Duodenal mucosa (tissue), 2 donors: ENCODE data around the gene NLRP6.

Experiments
- H3K27ac ChIP-seq: one replicate; pipeline ENCODE4 v1.7.0; 2013; ENCODE audit warnings: low read depth, low read length
- H3K27me3 ChIP-seq, 2 donors: one replicate each; pipeline ENCODE4 v1.7.0; 2013; ENCODE audit warnings: low read length in 2 of 2, control low read depth in 1 of 2; ENCODE audit not compliant: insufficient read depth in 2 of 2, control insufficient read depth in 1 of 2
- H3K36me3 ChIP-seq, 2 donors: one replicate each; pipeline ENCODE4 v1.7.0; 2013; ENCODE audit warnings: low read length in 2 of 2, control low read depth in 1 of 2; ENCODE audit not compliant: insufficient read depth in 2 of 2, control insufficient read depth in 1 of 2
- H3K4me1 ChIP-seq, 2 donors: one replicate each; pipeline ENCODE4 v1.7.0; 2013; ENCODE audit warnings: low read length in 2 of 2, control low read depth in 1 of 2; ENCODE audit not compliant: insufficient read depth in 2 of 2, control insufficient read depth in 1 of 2
- H3K4me3 ChIP-seq, 2 donors: one replicate each; pipeline ENCODE4 v1.7.0; 2013; ENCODE audit warnings: low read length in 2 of 2, low read depth in 1 of 2
- H3K9ac ChIP-seq, 2 donors: one replicate each; pipeline ENCODE4 v1.7.0; 2013; ENCODE audit warnings: low read length in 2 of 2, low read depth in 1 of 2
- H3K9me3 ChIP-seq, 2 donors: one replicate each; pipeline ENCODE4 v1.7.0; 2013; ENCODE audit warnings: low read length in 2 of 2, control low read depth in 1 of 2; ENCODE audit not compliant: control insufficient read depth in 1 of 2

The NLRP6 gene

GRCh38 chr11:293271-293851 is 15.2 kb downstream of the NLRP6 start:
- Histone ChIP-seq H3K4me1 (peaks cover 10 to 26% of the 10 kb centered on the region in 2 donors), H3K9ac (no peak overlapping the region), H3K4me3 (no peak overlapping the region), H3K9me3 (no peaks in the 10 kb centered on the region), H3K27ac (no peak overlapping the region), H3K27me3 (peaks cover 0 to 8% of the 10 kb centered on the region in 2 donors), H3K36me3 (peaks cover 0 to 35% of the 10 kb centered on the region in 2 donors)

GRCh38 chr11:293852-294661 is 15.8 kb downstream of the NLRP6 start:
- peaks cover 10 to 27% of the 10 kb centered on the region in 2 donors for H3K4me1 ChIP-seq
- H3K27me3 ChIP-seq, result peaks cover 0 to 8% of the 10 kb centered on the region in 2 donors
- no peak overlapping the region for H3K9ac ChIP-seq
- no peaks in the 10 kb centered on the region for H3K9me3 ChIP-seq
- H3K4me3 ChIP-seq, result no peak overlapping the region
- H3K36me3 ChIP-seq, result peaks cover 0 to 35% of the 10 kb centered on the region in 2 donors
- H3K27ac ChIP-seq, result no peak overlapping the region

- H3K36me3 ChIP-seq, result peaks cover 0 to 35% of the 10 kb centered on the region in 2 donors
Observed at GRCh38 chr11:294780-295179, 16.6 kb downstream of the NLRP6 start.

GRCh38 chr11:295351-296170 is 17.4 kb downstream of the NLRP6 start:
- peaks cover 9 to 17% of the 10 kb centered on the region in 2 donors for H3K27me3 ChIP-seq
- H3K27ac ChIP-seq, result no peak overlapping the region
- no peak overlapping the region for H3K9ac ChIP-seq
- H3K36me3 ChIP-seq, result peaks cover 0 to 35% of the 10 kb centered on the region in 2 donors
- peaks cover 13 to 26% of the 10 kb centered on the region in 2 donors for H3K4me1 ChIP-seq
- no peaks in the 10 kb centered on the region for H3K9me3 ChIP-seq
- no peak overlapping the region for H3K4me3 ChIP-seq

More at GRCh38 chr11:294780-295179, 16.6 kb downstream of the NLRP6 start:
- H3K9ac ChIP-seq, result no peak overlapping the region
- H3K27ac ChIP-seq, result no peak overlapping the region
- no peaks in the 10 kb centered on the region for H3K9me3 ChIP-seq
- H3K4me3 ChIP-seq, result no peak overlapping the region
- H3K27me3 ChIP-seq, result peaks cover 2 to 10% of the 10 kb centered on the region in 2 donors
- peaks cover 10 to 22% of the 10 kb centered on the region in 2 donors for H3K4me1 ChIP-seq

GRCh38 chr11:296171-297050 is 18.2 kb downstream of the NLRP6 start:
- no peak overlapping the region for H3K4me3 ChIP-seq
- no peaks in the 10 kb centered on the region for H3K9me3 ChIP-seq
- H3K4me1 ChIP-seq, result peaks cover 14 to 26% of the 10 kb centered on the region in 2 donors
- no peak overlapping the region for H3K27ac ChIP-seq
- H3K27me3 ChIP-seq, result peaks cover 9 to 19% of the 10 kb centered on the region in 2 donors
- H3K9ac ChIP-seq, result no peak overlapping the region
- peaks cover 0 to 29% of the 10 kb centered on the region in 2 donors for H3K36me3 ChIP-seq

DNA sequence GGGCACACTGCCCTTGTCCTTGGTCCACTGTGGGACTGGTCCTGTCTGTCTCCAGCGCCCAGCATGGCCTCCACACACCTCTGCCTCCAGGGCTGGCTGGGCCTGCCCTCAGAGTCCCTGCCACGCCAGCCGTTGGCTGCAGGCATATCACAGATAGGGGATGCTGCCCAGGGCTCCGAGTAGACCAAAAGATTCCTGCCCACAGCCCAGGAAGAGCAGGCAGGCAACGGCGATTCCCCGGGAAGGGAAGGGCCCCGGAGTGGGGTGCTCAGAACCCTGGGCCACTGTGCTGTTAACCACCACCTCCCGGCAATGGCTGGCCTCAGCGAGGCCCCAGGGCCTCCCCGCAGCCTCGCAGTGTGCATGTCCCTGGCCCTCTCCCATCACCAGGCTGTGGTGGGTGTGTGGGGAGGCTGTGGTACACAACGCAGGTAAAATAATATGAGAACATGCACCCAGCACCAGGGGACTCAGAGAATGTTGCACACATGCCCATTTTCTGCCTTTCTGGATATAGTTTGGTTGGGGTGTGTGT is 18.9 kb downstream of the NLRP6 start:
- no peak overlapping the region for H3K9ac ChIP-seq
- H3K4me3 ChIP-seq, result no peak overlapping the region
- H3K9me3 ChIP-seq, result no peaks in the 10 kb centered on the region
- H3K4me1 ChIP-seq, result peaks cover 14 to 26% of the 10 kb centered on the region in 2 donors
- H3K36me3 ChIP-seq, result peaks cover 0 to 22% of the 10 kb centered on the region in 2 donors
- peaks cover 9 to 19% of the 10 kb centered on the region in 2 donors for H3K27me3 ChIP-seq
- no peak overlapping the region for H3K27ac ChIP-seq

- peaks cover 0 to 16% of the 10 kb centered on the region in 2 donors for H3K36me3 ChIP-seq
- peaks cover 14 to 26% of the 10 kb centered on the region in 2 donors for H3K4me1 ChIP-seq
- no peak overlapping the region for H3K27ac ChIP-seq
- H3K9me3 ChIP-seq, result no peaks in the 10 kb centered on the region
- no peak overlapping the region for H3K4me3 ChIP-seq
- H3K27me3 ChIP-seq, result peaks cover 9 to 19% of the 10 kb centered on the region in 2 donors
- H3K9ac ChIP-seq, result no peak overlapping the region
Observed at GRCh38 chr11:297586-298405, 19.6 kb downstream of the NLRP6 start.

GRCh38 chr11:298406-299065 is 20.3 kb downstream of the NLRP6 start:
- Histone ChIP-seq H3K9me3 (no peaks in the 10 kb centered on the region), H3K27ac (no peak overlapping the region), H3K9ac (no peak overlapping the region), H3K27me3 (peaks cover 9 to 19% of the 10 kb centered on the region in 2 donors), H3K4me1 (peaks cover 14 to 26% of the 10 kb centered on the region in 2 donors), H3K36me3 (peaks cover 0 to 9% of the 10 kb centered on the region in 2 donors), H3K4me3 (no peak overlapping the region)
